Left renal pelvis (tissue), 4 donors: ENCODE results near the gene PARD3. TPM values are rescaled to one million over a fixed set of nuclear protein-coding genes. Genes with fewer than 3 reads are reported as not detected.
"Not testable (repeated sequence)": the region's sequence is repeated elsewhere in the genome, so short reads cannot be mapped to it uniquely, and the experiment has no call there.

Experiments
- DNase-seq, 4 donors: peaks; one replicate each; pipeline ENCODE4 v3.0.0-alpha.2; 2013; ENCODE audit warnings: low read depth in 4 of 4, low spot score in 3 of 4
- polyA plus RNA-seq, 4 donors: library from polyadenylated mRNA; unstranded; fragments of 120-200 nt; gene quantifications; one replicate each; pipeline ENCODE4 v1.2.1, GENCODE V29; 2013; ENCODE audit not compliant: insufficient read length in 4 of 4

Gene PARD3
- polyA plus RNA-seq, 4 donors: 56.7 to 75.5 (median 69.4) TPM

DNA sequence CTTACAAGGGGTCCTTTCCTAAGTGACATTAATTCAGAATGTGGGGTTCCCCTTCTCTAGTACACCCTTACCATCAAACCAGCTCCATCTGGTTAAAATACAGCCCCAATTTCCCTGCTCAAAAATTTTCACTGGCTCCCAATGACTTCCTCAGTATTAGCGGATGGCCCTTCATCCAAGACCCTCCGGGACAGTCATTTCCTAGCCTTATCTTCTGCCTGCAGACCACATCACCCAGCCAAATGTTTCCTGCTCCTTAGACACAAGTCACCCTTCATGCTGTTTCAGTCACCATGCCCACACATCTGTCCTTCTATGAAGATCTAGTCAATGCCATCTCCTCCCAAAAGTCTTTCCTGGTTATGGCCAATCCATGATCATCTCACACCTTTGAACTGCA, 45.2 kb downstream of the PARD3 start:
- no peak for DNase-seq

DNA sequence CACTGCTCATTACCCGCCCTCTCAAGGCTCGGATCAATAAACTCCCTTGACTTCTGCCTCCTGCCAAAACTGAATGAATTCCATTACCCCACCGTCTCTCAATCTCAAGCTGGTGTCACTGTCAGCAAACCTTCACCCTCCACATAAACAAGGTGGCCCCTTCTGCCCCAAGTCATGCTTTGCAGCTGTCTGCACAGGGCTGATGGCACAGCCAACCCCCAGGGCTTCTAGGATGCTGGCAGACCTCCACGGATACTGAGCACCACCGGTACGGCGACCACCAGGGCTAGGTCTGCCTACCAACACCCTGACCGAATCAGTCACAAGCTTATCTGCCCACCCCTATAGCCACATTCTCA, 46.1 kb downstream of the PARD3 start:
- DNase-seq: no peak

DNA sequence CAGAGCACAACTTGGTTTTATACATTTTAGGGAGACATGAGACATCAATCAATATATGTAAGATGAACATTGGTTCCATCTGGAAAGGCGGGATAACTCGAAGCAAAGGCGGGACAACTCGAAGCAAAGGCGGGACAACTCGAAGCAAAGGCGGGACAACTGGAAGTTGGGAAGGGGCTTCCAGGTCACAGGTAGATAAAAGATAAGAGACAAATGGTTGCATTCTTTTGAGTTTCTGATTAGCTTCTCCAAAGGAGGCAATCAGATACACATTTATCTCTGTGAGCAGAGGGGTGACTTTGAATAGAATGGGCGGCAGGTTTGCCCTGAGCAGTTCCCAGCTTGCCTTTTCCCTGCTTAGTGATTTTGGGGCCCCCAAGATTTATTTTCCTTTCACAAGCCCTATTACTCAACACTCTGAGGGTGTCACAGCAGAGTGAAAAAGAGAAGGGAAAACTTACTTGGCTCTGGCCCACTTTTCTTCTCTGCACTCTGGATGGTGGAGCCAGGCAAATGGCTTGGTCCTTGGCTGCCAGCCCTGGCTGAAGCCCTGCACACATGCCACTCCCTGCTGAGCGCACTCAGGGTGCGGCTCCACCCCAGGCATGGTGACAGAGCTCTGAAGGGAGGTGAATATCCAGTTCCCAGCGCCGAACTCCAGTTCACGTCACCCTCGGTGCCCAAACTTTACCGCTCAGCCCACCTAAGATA, 46.7 kb downstream of the PARD3 start:
- DNase-seq: no peak

DNA sequence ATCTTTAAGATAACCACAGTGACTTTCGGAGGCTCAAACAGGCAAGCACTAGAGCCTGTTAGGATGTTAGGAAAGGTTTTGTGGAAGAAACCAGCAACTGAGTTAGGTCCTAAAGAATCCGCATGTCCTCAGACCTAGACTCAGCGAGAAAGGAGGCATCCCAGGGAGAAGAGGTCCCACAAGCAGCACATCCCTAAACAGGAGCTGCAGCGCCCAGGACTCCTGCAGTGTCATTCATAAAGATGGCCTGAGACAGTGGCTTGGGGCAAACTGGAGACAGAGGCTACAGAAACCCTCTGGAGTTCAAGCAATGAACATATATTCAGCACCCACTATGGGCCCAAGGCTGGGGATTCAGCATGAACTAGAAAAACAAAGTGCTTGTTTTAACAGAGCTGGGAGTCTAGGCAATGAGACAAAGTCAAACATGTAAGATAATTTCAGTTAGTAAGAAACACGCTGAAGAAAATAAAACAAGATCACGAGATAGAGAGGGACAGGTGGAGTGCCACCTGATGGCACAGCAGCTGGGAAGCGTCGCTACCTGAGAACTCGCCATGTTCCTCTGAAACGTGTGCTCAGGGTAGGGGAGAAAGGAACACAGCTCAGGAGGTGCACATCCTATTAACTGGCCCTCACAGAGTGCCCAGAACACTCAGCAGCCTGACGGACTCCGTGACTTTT, 48.1 kb downstream of the PARD3 start:
- no peak for DNase-seq

DNA sequence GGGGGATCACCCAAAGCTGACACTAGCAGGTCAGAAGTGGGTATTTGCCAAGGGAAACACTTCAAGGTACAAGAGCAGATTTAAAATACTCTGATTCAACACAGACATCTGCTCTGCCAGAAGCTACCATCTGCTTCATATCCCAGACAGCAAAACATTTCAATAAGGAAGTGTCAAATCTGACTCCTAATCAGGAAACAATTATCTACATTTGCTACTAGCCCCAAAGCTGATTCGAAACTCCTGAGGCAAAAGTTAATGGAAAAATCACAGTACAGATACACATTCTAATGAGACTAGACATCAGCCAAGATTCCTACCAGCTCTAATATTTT, 48.9 kb downstream of the PARD3 start:
- DNase-seq: no peak

DNA sequence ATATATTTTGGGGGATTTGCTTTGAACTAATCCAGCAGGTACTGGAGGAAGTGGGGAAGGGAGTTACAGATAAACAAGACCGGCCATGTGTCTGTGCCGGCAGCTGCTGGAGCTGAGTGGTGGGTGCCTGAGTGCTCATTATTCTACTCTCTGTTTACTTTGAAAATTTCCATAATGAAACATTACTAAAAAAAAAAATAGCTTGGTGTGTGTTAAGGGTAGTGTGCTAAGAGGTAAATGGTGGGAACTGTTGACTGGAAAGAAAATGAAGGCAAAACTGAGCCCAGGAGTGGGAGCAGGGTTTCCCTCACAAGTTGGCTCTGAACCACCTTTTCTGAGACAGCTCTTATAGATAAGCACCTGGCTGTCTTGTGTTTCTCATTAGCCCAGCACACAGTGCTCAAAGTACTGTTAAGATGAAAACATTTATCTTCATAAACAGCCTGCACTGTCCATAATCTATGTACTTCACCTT, 50.6 kb downstream of the PARD3 start:
- DNase-seq: no peak

DNA sequence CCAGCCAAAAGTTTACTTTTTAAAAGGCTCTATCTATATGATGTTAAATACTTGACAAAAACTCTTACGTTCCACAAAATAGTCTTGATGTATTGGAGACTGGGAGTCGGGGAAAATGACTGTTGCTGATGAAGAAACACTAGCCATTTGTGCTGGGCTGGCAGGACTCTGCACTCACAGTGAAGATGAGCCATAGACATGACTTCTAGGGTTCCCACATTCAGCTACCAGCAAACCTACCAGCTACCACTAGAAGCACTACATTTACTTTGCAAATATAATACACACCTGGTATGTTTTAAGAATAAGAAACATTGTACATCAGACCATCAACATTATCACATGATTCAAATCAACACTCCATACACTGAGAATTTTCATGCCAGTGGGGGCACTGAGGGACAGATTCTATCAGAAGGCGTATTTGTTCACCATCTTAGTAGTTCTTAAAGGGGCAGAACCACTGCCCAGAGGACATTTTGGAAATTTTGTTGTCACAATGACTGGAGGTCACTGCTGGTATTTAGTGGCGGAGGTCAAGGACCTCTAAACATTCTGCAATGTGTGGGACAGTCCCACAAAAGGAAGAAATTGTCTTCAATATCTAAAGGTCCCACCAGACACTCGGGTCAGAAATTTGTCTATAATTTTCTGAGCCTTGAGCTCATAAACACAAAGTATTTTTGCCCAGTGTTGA, 52.3 kb downstream of the PARD3 start:
- no peak for DNase-seq

DNA sequence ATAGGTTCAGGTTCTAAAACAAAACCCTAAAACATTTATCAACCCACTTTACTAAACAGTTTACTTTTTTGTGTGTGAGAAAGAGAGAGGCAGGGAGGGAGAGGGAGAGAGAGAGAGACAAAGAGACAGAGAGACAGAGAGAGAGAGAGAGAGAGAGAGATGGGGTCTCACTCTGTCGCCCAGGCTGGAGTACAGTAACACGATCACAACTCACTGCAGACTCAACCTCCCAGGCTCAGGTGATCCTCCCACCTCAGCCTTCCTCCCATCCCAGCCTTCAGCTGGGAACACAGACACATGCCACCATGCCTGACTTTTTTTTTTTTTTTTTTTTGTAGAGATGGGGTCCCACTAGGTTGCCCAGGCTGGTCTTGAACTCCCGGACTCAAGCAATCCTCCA, 52.9 kb downstream of the PARD3 start:
- DNase-seq: no peak

DNA sequence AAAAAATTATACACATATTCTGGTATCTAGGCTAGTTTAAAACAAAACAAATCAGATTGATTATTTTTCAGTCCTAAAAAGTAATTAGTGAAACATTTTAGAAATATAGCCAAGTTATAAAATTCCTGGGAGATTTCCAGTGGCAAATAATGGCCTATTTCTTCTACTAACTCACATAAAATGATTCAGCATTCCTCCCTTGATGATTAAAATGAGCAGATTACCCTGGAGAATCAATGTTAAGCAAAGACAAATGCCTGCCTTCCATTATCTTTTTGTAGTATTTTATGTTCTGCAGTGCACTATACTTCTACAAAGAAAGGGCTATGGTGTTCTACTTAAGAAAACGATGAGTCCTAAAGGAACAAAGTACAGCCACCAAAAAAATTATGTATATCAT, 53.6 kb downstream of the PARD3 start:
- no peak for DNase-seq

DNA sequence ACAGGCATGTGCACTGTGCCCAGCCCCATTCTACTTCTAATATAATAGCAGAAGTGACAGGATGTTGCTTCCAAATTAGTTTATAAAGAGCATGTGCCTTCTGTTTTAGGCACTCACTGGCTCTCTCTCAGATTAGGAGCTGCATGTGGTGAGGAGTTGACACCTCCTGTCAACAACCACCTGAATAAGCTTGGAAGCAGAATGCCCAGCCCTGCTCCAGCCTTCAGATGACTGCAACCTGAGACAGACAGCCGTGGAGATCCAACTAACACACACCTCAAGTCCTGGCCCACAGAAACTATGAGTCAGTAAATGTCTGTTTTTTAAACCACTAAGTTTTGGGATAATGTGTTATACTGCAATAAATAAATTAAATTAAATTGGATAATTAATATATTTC, 54.5 kb downstream of the PARD3 start:
- no peak for DNase-seq

DNA sequence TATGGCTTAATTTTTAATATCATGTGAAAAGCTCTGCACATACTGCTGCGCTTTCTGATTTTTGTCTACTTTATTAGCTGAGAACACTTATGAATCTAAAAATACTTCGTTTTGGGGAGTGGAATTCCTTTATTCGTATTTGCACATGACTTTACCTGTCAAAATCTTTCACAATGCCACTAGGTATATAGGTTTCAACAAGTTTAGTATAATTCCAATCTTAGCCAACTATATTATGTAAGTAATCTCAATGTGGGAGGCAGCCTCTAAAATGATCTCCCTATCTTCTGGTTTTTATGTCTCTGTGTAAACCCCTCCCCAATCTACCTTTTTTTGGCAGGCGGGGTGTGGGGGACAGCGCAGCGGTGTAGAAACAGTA, 55.3 kb downstream of the PARD3 start:
- no peak for DNase-seq

DNA sequence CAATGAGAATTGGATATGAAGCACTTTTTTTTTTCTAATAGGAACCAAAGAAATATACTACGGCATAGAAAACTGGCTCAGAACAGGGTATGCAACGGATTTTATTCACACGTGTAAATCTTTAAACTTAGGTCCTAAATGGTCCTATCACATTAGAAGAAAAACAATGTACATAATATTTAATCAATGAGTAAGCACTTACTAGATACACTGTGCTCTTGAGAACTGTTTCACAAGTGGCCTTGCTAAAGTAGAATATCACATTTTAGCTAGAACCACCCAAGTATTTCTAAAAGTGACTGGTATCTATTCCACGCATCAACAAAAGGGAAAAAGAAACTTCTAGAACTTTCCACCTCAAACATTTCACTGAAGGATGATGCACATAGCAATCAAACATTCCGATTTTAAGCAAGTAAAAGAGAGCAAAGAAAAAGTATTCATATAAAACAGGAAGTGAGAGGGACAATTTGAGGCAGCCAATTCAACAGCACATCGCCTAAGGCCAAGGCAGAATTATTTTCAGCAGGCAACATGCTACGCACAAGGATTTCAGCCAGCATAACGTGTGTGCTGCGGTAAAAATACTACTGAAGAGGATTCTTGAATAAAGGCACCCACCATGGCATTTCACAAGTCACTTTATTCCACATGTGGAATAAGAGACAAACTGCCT, 55.8 kb downstream of the PARD3 start:
- no peak for DNase-seq

DNA sequence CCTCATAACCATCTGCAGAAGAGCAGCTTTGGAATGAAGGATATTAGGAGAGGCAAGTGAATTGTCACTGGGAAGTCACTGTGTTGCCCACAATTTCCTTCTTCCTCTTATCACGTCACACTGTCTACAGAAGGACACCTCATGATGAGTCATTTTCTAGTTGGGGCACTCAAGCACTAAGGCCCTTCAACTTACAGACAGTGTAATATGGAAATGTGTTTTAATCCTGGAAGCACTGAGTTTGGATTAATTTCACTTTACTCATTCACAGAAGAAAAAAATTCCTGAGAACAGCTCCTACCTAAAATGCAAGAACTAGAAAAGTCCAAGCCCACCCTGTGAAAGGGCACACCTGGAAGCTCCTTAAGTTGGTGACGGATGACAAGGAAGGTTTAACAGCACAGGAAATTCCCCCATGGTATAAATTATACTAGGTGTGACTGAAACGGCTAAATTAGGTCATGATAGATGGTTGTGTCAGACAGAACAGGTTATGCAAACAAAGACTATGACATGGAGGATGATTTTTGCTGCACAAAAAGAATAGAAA, 56.6 kb downstream of the PARD3 start:
- DNase-seq: no peak

DNA sequence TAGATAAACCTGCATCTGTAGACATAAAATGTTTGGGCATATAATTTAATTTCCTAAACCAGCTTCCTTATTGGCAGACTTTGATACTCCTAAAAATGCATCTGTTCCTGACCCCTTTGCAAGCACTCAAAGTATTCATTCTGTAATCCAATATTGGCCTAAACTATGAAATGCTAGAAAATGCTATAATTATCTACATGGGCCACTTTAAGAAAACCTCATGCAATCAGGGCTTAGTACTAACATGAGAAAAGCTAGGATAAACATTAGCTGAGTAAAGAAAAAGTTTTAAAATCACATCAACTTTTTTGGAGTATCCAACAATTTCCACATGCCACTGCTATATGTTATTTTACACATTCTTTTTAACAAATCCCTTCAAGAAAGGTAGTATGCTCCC, 57.2 kb downstream of the PARD3 start:
- DNase-seq: no peak

DNA sequence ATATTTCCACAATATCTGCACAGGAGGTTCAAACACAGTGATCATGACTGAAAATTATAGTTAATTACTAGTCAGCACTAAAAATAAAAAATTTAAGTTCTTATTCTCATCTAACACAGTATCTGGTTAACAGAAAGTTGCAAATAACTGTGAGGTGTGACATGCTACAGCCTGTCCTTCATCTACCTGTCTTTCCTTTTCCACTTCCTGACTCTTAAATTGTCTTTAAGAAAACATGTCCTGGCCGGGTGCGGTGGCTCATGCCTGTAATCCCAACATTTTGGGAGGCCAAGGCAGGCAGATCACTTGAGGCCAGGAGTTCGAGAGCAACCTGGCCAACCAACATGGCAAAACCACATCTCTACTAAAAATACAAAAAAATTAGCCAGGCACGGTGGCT, 57.9 kb downstream of the PARD3 start:
- not testable (repeated sequence) for DNase-seq

DNA sequence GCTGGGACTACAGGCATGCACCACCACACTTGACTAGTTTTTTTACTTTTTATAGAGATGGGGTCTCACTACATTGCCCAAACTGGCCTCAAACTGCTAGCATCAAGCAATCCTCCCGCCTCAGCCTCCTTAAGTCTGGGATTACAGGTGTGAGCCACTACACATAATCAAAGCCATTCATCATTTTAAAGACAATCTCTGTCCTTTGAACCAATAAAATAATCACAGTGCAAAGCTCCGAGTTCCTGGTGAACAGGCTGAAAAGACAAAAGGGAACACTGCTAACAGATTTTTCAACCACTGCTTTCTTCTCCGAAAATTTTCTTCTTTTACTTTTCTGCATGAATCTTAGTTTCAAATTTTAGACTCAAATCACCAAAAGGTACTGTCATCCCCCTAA, 58.5 kb downstream of the PARD3 start:
- DNase-seq: no peak

DNA sequence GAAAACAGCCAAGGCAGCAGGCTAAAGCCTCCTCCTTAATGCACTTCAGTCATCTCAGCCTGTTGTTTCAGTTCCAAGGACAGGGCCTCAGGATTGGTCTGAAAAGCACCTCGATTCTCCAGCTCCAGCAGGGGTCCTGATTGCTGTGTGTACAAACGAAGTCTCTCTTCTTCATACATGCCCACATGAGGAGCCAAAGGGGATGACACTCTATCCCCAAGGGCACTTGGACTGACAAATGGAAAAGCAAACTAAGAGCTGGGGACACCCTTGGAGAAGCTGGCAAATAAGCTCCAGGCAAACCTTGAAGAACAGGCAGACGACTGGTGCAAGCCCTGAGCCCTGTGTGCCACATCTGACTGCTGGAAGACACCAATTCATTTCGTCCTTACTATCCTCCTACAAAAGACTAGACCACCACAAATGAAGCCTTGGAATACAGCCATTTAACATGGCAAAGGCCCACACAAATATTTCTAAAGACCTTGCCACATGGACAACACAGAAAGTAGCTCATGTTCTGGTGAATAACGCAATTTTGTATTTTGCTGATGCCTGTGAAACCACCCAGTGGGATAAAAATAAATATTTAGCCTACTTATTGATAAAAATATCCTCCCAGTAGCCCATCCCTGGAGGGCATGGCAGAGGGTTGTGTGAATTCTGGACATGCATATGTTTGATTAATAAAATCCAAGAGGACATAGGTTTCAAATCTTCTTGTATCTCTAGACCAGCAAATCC, 61.9 kb downstream of the PARD3 start:
- DNase-seq: no peak

DNA sequence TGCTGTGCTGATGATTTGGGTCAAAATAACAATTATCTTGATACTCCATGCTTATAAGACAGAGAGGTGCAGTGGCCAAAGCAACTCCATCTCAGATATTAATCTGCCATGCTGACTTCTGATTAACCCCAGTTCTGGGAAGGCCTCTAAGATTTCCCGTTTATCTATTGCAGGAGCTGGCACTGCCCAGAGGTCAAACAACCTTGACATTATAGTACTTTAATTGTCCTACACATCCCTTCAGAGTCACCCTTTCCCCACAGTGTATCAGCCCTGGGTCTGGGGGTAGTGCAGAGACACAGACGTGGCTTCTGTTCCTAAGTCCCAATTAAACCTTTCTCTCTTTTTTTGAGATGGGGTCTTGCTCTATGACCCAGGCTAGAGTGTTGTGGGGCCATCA, 63.8 kb downstream of the PARD3 start:
- DNase-seq: no peak

DNA sequence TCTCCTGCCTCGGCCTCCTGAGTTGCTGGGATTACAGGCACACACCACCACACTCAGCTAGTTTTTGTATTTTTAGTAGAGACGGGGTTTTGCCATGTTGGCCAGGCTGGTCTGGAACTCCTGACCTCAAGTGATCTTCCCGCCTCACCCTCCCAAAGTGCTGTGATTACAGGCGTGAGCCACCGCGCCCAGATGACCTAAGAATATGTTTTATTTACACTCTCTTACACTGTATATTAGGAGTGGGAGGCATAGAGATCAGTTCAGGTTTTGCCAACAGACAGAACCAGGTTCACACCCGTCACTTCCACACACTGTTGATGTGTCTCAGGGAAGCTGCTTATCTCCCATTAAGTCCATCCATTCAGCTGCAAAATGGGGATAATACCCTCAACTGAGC, 64.3 kb downstream of the PARD3 start:
- not testable (repeated sequence) for DNase-seq

DNA sequence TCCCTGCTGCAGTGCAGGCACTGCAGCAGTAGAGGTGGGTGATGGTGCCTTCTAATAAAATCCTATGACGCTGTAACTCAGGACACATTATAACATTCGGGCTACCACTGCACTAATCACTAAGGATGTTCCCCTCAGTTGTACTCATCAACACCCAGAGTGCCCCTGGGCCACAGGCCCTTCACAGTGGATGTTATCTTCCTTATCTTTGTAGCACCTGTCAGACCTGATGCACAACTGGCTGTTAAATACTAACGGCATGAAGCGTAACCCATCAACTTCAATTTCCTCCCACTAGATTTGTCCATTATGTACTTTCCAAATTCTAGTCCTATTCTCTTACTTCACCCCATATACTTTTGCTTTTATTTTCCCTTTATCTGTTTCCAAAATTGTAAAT, 66.3 kb downstream of the PARD3 start:
- DNase-seq: no peak

DNA sequence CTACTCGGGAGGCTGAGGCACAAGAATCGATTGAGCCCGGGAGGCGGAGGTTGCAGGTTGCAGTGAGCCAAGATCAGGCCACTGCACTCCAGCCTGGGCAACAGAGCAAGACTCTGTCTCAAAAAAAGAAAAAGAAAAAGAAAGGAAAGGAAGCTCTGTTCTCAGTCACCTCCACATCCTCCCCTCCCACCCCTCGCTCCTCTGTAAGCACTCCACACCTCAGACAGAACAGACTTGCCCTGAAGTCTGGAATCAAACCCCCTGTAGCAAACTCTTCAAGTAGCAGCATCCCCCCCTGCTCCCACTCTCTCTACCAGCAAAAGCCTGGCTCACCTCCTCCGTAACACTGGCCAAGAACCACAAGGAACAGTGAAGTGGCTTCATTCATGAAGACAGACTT, 66.7 kb downstream of the PARD3 start:
- no peak for DNase-seq
